ENCODE data around the gene CFAP206.

GRCh38 chr6:87481931-87482330, 74.2 kb downstream of the CFAP206 start:
- TF ChIP-seq CTCF (IDR thresholded peaks at IDR 0.05) (no peak), POLR2A (IDR thresholded peaks at IDR 0.05) (no peak), POLR2AphosphoS5 (IDR thresholded peaks at IDR 0.05) (no peak), EP300 (IDR thresholded peaks at IDR 0.05) (no peak)

Measured in sigmoid colon (tissue), 4 donors.